Peyer's patch (tissue), 4 donors: Measurements from ENCODE around the gene ZBTB7A. TPM values are rescaled to one million over a fixed set of nuclear protein-coding genes. Genes with fewer than 3 reads are reported as not detected.
A peak's percentile ranks its signal among the peaks of the same experiment; 100 is the strongest.

Source experiments
- DNase-seq, 3 donors: peaks; one replicate each; pipeline ENCODE4 v3.0.0-alpha.2; 2017 to 2019
- H3K27ac ChIP-seq, 4 donors: fragments of 200-600 bp; sonication (generic); one replicate each; pipeline ENCODE4 v1.5.1; 2016 to 2019
- H3K27me3 ChIP-seq, 2 donors: fragments of 200-600 bp; sonication (generic); one replicate each; pipeline ENCODE4 v1.5.1; 2019
- H3K36me3 ChIP-seq, 3 donors: fragments of 200-600 bp; sonication (generic); one replicate each; pipeline ENCODE4 v1.5.1; 2016 to 2019
- H3K4me1 ChIP-seq, 4 donors: fragments of 200-600 bp; sonication (generic); one replicate each; pipeline ENCODE4 v1.5.1; 2016 to 2019
- H3K4me3 ChIP-seq, 4 donors: fragments of 200-600 bp; sonication (generic); 1 replicate in 3 of 4; 2 replicates in 1 of 4; pipeline ENCODE4 v1.5.1; 2016 to 2019; ENCODE audit warnings: mild to moderate bottlenecking in 1 of 4
- H3K9me3 ChIP-seq, 4 donors: fragments of 200-600 bp; sonication (generic); one replicate each; pipeline ENCODE4 v1.5.1; 2016 to 2019; ENCODE audit warnings: mild to moderate bottlenecking in 1 of 4
- CTCF ChIP-seq, 6 experiments: fragments of 450-650 bp in 4 of 6; fragments of 200-600 bp in 2 of 6; sonication (generic) in 1 of 6; IDR thresholded peaks; one replicate each; pipeline ENCODE4 v1.5.1; 2017 to 2019; ENCODE audit warnings: antibody characterized with exemption in 6 of 6, mild to moderate bottlenecking in 3 of 6, moderate library complexity in 1 of 6
- POLR2A ChIP-seq, 2 donors: fragments of 450-650 bp; IDR thresholded peaks; one replicate each; pipeline ENCODE4 v1.5.1; 2017; ENCODE audit warnings: antibody characterized with exemption in 2 of 2, mild to moderate bottlenecking in 2 of 2, moderate library complexity in 2 of 2
- total RNA-seq, 4 donors: library from RNA; depleted of rRNA; stranded (reverse); fragments of >200 nt; gene quantifications; one replicate each; pipeline ENCODE4 v1.1.0, GENCODE V29; 2016

ZBTB7A gene
- total RNA-seq, 4 donors from 2014 or later = 74.3 to 149 (median 96.1) TPM

GRCh38 chr19:4053423-4054324 is 13.0 kb downstream of the ZBTB7A start:
- peak in 2 of 3 donors; percentile 67 to 77 for DNase-seq
- no peak for TF ChIP-seq CTCF (IDR thresholded peaks at IDR 0.05)
- no peak for TF ChIP-seq POLR2A (IDR thresholded peaks at IDR 0.05)
- Histone ChIP-seq H3K4me3 (peak overlapping the region in 2 of 4 donors; percentile 33 to 53), H3K27me3 (no peaks in the 10 kb centered on the region), H3K4me1 (peaks cover 8 to 81% (median 26%) of the 10 kb centered on the region in 4 donors), H3K27ac (peak overlapping the region in 3 of 4 donors; percentile 89 to 97 (median 94)), H3K36me3 (peaks cover 0 to 50% (median 0%) of the 10 kb centered on the region in 3 donors), H3K9me3 (no peaks in the 10 kb centered on the region)

GRCh38 chr19:4052993-4053422 is 13.7 kb downstream of the ZBTB7A start:
- Histone ChIP-seq H3K36me3 (peaks cover 0 to 57% (median 0%) of the 10 kb centered on the region in 3 donors), H3K4me1 (peaks cover 8 to 74% (median 21%) of the 10 kb centered on the region in 4 donors), H3K4me3 (peak overlapping the region in 3 of 4 donors; percentile 6 to 53 (median 33)), H3K27me3 (no peaks in the 10 kb centered on the region), H3K27ac (peak overlapping the region; percentile 27 to 97 (median 92)), H3K9me3 (no peaks in the 10 kb centered on the region)
- peak in 2 of 3 donors; percentile 72 to 83 for DNase-seq
- TF ChIP-seq POLR2A (IDR thresholded peaks at IDR 0.05) = peak; percentile 28 to 44
- TF ChIP-seq CTCF (IDR thresholded peaks at IDR 0.05) = no peak

- peak in 1 of 2 donors; percentile 55 for TF ChIP-seq POLR2A (IDR thresholded peaks at IDR 0.05)
- TF ChIP-seq CTCF (IDR thresholded peaks at IDR 0.05) = no peak
- Histone ChIP-seq H3K27ac (peak overlapping the region; percentile 27 to 97 (median 92)), H3K9me3 (no peaks in the 10 kb centered on the region), H3K27me3 (no peaks in the 10 kb centered on the region), H3K4me1 (peaks cover 8 to 69% (median 17%) of the 10 kb centered on the region in 4 donors), H3K4me3 (peak overlapping the region in 3 of 4 donors; percentile 6 to 53 (median 33)), H3K36me3 (peaks cover 0 to 64% (median 0%) of the 10 kb centered on the region in 3 donors)
- peak in 2 of 3 donors; percentile 93 to 97 for DNase-seq
These were observed 14.3 kb downstream of the ZBTB7A start for GRCh38 chr19:4052114-4052992.

- Histone ChIP-seq H3K27me3 (no peaks in the 10 kb centered on the region), H3K4me1 (peaks cover 8 to 67% (median 17%) of the 10 kb centered on the region in 4 donors), H3K9me3 (no peaks in the 10 kb centered on the region), H3K36me3 (peaks cover 0 to 73% (median 0%) of the 10 kb centered on the region in 3 donors), H3K4me3 (peak overlapping the region in 2 of 4 donors; percentile 33 to 53), H3K27ac (peak overlapping the region; percentile 27 to 97 (median 92))
- TF ChIP-seq POLR2A (IDR thresholded peaks at IDR 0.05) = no peak
- no peak for TF ChIP-seq CTCF (IDR thresholded peaks at IDR 0.05)
- peak in 2 of 3 donors; percentile 72 to 79 for DNase-seq
These were observed 15.3 kb downstream of the ZBTB7A start for GRCh38 chr19:4051175-4052101.
